Measurements from ENCODE around the gene COMT.

GRCh38 chr22:19948057-19948760, 6.6 kb downstream of the COMT start:
- TF ChIP-seq POLR2A (IDR thresholded peaks at IDR 0.05; ENCODE audit: borderline replicate concordance, extremely low read depth, insufficient read depth, insufficient read length) = no peak
- no peak for TF ChIP-seq ELF1 (IDR thresholded peaks at IDR 0.05; ENCODE audit: borderline replicate concordance, low read depth)
- no peak for TF ChIP-seq JUND (IDR thresholded peaks at IDR 0.05)
- TF ChIP-seq CTCF (IDR thresholded peaks at IDR 0.05 in 2 of 3, conservative IDR thresholded peaks at IDR 0.05 in 1 of 3; ENCODE audit: borderline replicate concordance in 1 of 3, insufficient read depth in 1 of 3, low read depth in 2 of 3, low read length in 2 of 3) = no peak
- TF ChIP-seq EZH2 (IDR thresholded peaks at IDR 0.05) = no peak
- TF ChIP-seq EGR1 (IDR thresholded peaks at IDR 0.05; ENCODE audit: low read depth) = no peak
- TF ChIP-seq FOSL1 (IDR thresholded peaks at IDR 0.05; ENCODE audit: low read depth) = no peak
- no peak for TF ChIP-seq ATF3 (IDR thresholded peaks at IDR 0.05)
- no peak for TF ChIP-seq REST (IDR thresholded peaks at IDR 0.05; ENCODE audit: low read depth)
- TF ChIP-seq MAX (IDR thresholded peaks at IDR 0.05) = no peak
- TF ChIP-seq, protein P1, sequence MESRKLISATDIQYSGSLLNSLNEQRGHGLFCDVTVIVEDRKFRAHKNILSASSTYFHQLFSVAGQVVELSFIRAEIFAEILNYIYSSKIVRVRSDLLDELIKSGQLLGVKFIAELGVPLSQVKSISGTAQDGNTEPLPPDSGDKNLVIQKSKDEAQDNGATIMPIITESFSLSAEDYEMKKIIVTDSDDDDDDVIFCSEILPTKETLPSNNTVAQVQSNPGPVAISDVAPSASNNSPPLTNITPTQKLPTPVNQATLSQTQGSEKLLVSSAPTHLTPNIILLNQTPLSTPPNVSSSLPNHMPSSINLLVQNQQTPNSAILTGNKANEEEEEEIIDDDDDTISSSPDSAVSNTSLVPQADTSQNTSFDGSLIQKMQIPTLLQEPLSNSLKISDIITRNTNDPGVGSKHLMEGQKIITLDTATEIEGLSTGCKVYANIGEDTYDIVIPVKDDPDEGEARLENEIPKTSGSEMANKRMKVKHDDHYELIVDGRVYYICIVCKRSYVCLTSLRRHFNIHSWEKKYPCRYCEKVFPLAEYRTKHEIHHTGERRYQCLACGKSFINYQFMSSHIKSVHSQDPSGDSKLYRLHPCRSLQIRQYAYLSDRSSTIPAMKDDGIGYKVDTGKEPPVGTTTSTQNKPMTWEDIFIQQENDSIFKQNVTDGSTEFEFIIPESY (IDR thresholded peaks at IDR 0.05; ENCODE audit: extremely low read depth, insufficient replicate concordance, low read length) = no peak
- TF ChIP-seq RAD21 (IDR thresholded peaks at IDR 0.05; ENCODE audit: low read depth) = no peak
